GM12878 (cell line): ENCODE data around the gene RAD9A. TPM values are rescaled to one million over a fixed set of nuclear protein-coding genes. Genes with fewer than 3 reads are reported as not detected.
A peak's percentile ranks its signal among the peaks of the same experiment; 100 is the strongest.

Experiments used
- ATAC-seq: fragments of 200-7000 bp; cut with Tn5 transposase; 3 replicates; pipeline ENCODE4 v1.9.1; 2020; ENCODE audit warnings: mild to moderate bottlenecking, moderate library complexity
- BruUV-seq: library from RNA; stranded (reverse); fragments of 400-500 nt; replicated peaks from 2 replicates; lab custom pipeline; 2021; lab: Mats Ljungman, UMichigan
- CTCF ChIA-PET: fragments of 300-600 bp; sonication (Branson Sonifier 250); formaldehyde crosslinking; extraction: SDS; loops from one replicate; lab custom pipeline; 2021; ENCODE audit warnings: inconsistent platforms; lab: Yijun Ruan, JAX
- POLR2A ChIA-PET: fragments of 350-600 bp; formaldehyde crosslinking; extraction: SDS; loops from one replicate; lab custom pipeline; 2021; ENCODE audit warnings: inconsistent platforms; lab: Charles Lee
- RAD21 ChIA-PET: fragments of 300-600 bp; sonication (Branson Sonifier 250); formaldehyde crosslinking; loops from one replicate; lab custom pipeline; 2023; ENCODE audit warnings: antibody characterized with exemption; ENCODE audit not compliant: unreplicated experiment; lab: Charles Lee
- SMC1A ChIA-PET: fragments of 300-600 bp; sonication (Branson Sonifier 250); formaldehyde crosslinking; loops from one replicate; lab custom pipeline; 2023; ENCODE audit not compliant: unreplicated experiment, uncharacterized antibody; lab: Charles Lee
- DNase-seq: peaks from one replicate; pipeline ENCODE4 v3.0.0-alpha.2; 2011; ENCODE audit warnings: low read depth, low spot score
- FAIRE-seq: peaks from 3 replicates; lab custom pipeline; 2011; peaks lifted over from hg19 to GRCh38; lab: Jason Lieb, UNC
- H2AFZ ChIP-seq: 2 replicates; pipeline ENCODE4 v1.6.0; 2011; ENCODE audit warnings: low read depth, low read length, control low read depth; ENCODE audit not compliant: control insufficient read depth
- H3K27ac ChIP-seq: 2 replicates; pipeline ENCODE4 v1.5.1; 2011; ENCODE audit warnings: control low read depth; ENCODE audit not compliant: control insufficient read depth, insufficient read depth
- H3K27me3 ChIP-seq, 2 experiments: replicated peaks in 1 of 2; 2 replicates each; pipeline versions ENCODE4 v1.6.0 to v1.6.1; 2011; ENCODE audit warnings: low read length in 1 of 2; ENCODE audit not compliant: control insufficient read depth in 2 of 2, insufficient read depth in 2 of 2
- H3K36me3 ChIP-seq, 2 experiments: 2 replicates each; pipeline ENCODE4 v1.5.1; 2011; ENCODE audit warnings: low read length in 1 of 2; ENCODE audit not compliant: control insufficient read depth in 2 of 2, insufficient read depth in 2 of 2
- H3K4me1 ChIP-seq: 2 replicates; pipeline ENCODE4 v1.6.1; 2011; ENCODE audit warnings: mild to moderate bottlenecking, low read length, moderate library complexity, mixed read lengths; ENCODE audit not compliant: control insufficient read depth, insufficient read depth
- H3K4me2 ChIP-seq: 2 replicates; pipeline ENCODE4 v1.6.0; 2011; ENCODE audit warnings: control low read depth; ENCODE audit not compliant: control insufficient read depth, insufficient read depth
- H3K4me3 ChIP-seq: fragments of 200-600 bp; sonication (generic); 2 replicates; pipeline ENCODE4 v1.5.1; 2016
- H3K79me2 ChIP-seq: 2 replicates; pipeline ENCODE4 v1.6.0; 2011; ENCODE audit warnings: low read length; ENCODE audit not compliant: control insufficient read depth, insufficient read depth
- H3K9ac ChIP-seq: 2 replicates; pipeline ENCODE4 v1.8.0; 2011; ENCODE audit warnings: low read length, control low read depth, mixed read lengths; ENCODE audit not compliant: control insufficient read depth, insufficient read depth
- H3K9me3 ChIP-seq: replicated peaks from 3 replicates; pipeline ENCODE4 v1.5.1; 2011; ENCODE audit warnings: mild to moderate bottlenecking, low read length; ENCODE audit not compliant: control insufficient read depth, insufficient read depth
- H4K20me1 ChIP-seq: 2 replicates; pipeline ENCODE4 v1.6.0; 2011; ENCODE audit not compliant: control insufficient read depth, insufficient read depth
- DPF2 ChIP-seq: fragments of 450-650 bp; IDR thresholded peaks from 2 replicates; pipeline ENCODE4 v1.6.1; 2017; ENCODE audit warnings: mild to moderate bottlenecking
- GATAD2B ChIP-seq: fragments of 450-650 bp; conservative IDR thresholded peaks from 2 replicates; pipeline ENCODE4 v1.6.1; 2017; ENCODE audit warnings: low read depth, mild to moderate bottlenecking, moderate library complexity
- MEF2A ChIP-seq: IDR thresholded peaks from 2 replicates; pipeline ENCODE4 v1.6.1; 2011; ENCODE audit warnings: low read depth, mild to moderate bottlenecking, low read length, moderate library complexity; ENCODE audit not compliant: insufficient read depth
- MTA3 ChIP-seq: IDR thresholded peaks from 2 replicates; pipeline ENCODE4 v1.6.1; 2012; ENCODE audit warnings: low read length, inconsistent platforms, borderline replicate concordance
- PKNOX1 ChIP-seq: fragments of 450-650 bp; IDR thresholded peaks from 2 replicates; pipeline ENCODE4 v1.6.1; 2016; ENCODE audit warnings: mild to moderate bottlenecking
- POLR2AphosphoS2 ChIP-seq: IDR thresholded peaks from 2 replicates; pipeline ENCODE4 v1.6.1; 2011; ENCODE audit warnings: low read depth, mild to moderate bottlenecking, low read length, improper control_type of control experiment, moderate library complexity
- STAT3 ChIP-seq: IDR thresholded peaks from 2 replicates; pipeline ENCODE4 v1.6.1; 2011; ENCODE audit warnings: low read depth, low read length, improper control_type of control experiment
- SUZ12 ChIP-seq: fragments of 200-600 bp; sonication (generic); IDR thresholded peaks from one replicate; pipeline ENCODE4 v1.6.1; 2018; ENCODE audit warnings: antibody characterized with exemption, mild to moderate bottlenecking; ENCODE audit not compliant: unreplicated experiment
- USF2 ChIP-seq: IDR thresholded peaks from 2 replicates; pipeline ENCODE4 v1.6.1; 2011; ENCODE audit warnings: low read depth, low read length, improper control_type of control experiment, borderline replicate concordance
- ZBED1 ChIP-seq: IDR thresholded peaks from 2 replicates; pipeline ENCODE4 v1.6.1; 2016; ENCODE audit warnings: borderline replicate concordance
- ZBTB33 ChIP-seq: fragments of 450-650 bp; IDR thresholded peaks from 2 replicates; pipeline ENCODE4 v1.6.1; 2017; ENCODE audit warnings: mild to moderate bottlenecking
- ZNF622 ChIP-seq: fragments of 450-650 bp; IDR thresholded peaks from 2 replicates; pipeline ENCODE4 v1.6.1; 2017; ENCODE audit warnings: mild to moderate bottlenecking, inconsistent platforms
- WGBS: methylation state at CpG from one replicate; pipeline ENCODE4 v1.1.6; 2016; ENCODE audit warnings: low lambda C conversion rate; ENCODE audit not compliant: insufficient replicate concordance, insufficient coverage; ENCODE audit errors: missing lambda C conversion rate; 5-methylcytosine and 5-hydroxymethylcytosine counted together
- in situ Hi-C: fragments of 300-500 bp; cut with MboI; formaldehyde crosslinking; loops from 9 replicates; pipeline ENCODE4 v1.14.3; 2018; ENCODE audit warnings: mixed read lengths
- intact Hi-C: fragments of 100-400 bp; cut with micrococcal nuclease; formaldehyde crosslinking; loops from one replicate; pipeline ENCODE4 v1.14.2; 2022; ENCODE audit not compliant: unreplicated experiment
- polyA plus RNA-seq, 11 experiments: library from polyadenylated mRNA; depleted of rRNA in 4 of 11; unstranded in 6 of 11; stranded (reverse) in 5 of 11; fragments of >200 nt; fragmentation: Nextera tagmentation in 4 of 11; fragmentation: Illumina TruSeq in 1 of 11; extraction: Ambion mirVana in 4 of 11; extraction: Trizol in 1 of 11; gene quantifications; 1 replicate in 1 of 11; 2 replicates in 10 of 11; pipeline versions ENCODE4 v1.2.1 to v1.2.3, GENCODE V29; 2011 to 2016; ENCODE audit warnings: inconsistent platforms in 2 of 11, missing spikeins in 2 of 11, low read depth in 1 of 11
- total RNA-seq, 4 experiments: library from RNA; depleted of rRNA in 3 of 4; stranded (reverse); fragments of >200 nt in 3 of 4; fragmentation: Illumina TruSeq in 1 of 4; extraction: Trizol in 1 of 4; gene quantifications; 2 replicates each; pipeline versions ENCODE4 v1.2.1 to v1.2.3, GENCODE V29; 2013 to 2021

The RAD9A gene
- total and polyA plus RNA-seq, 10 of the 15 experiments (the other 5 are each of a cell fraction or from before 2014, with no cell fraction given): 1.1 to 36.2 (median 19.8) TPM

- peak overlapping the region; percentile 67 for H3K27ac ChIP-seq
- H4K20me1 ChIP-seq: no peaks in the 10 kb centered on the region
- WGBS: 37% methylated on average over 4 of the region's 4 CpGs
- in situ Hi-C loops (no loop called here), intact Hi-C loops (loop anchor here (2.0 kb wide), 2 partner anchors 15 to 151 kb away; no protein-coding TSS in a partner anchor)
- ChIA-PET SMC1A (interaction anchor here (0.8 to 15.8 kb wide), 10 partner anchors 11 to 304 kb away, joined by 3 to 646 read pairs (median 6); partner anchors contain the start of genes CLCF1, PPP1CA, RAD9A and TBC1D10C), POLR2A (interaction anchor here (0.5 to 11.4 kb wide), 13 partner anchors 10 to 133 kb away, joined by 3 to 183 read pairs (median 8); partner anchors contain the start of genes PPP1CA, RAD9A and TBC1D10C), CTCF (interaction anchor here (0.6 to 26.2 kb wide), 14 partner anchors 10 to 638 kb away, joined by 3 to 1301 read pairs (median 5); partner anchors contain the start of genes CLCF1, PPP1CA and RAD9A), RAD21 (interaction anchor here (0.6 to 10.1 kb wide), 15 partner anchors 11 to 227 kb away, joined by 3 to 525 read pairs (median 4); partner anchors contain the start of genes CLCF1, PPP1CA, PTPRCAP and RAD9A)
- peaks cover 42% of the 10 kb centered on the region for H3K4me1 ChIP-seq
- DNase-seq (no peak), ATAC-seq (no peak), FAIRE-seq (no peak)
- no peaks in the 10 kb centered on the region for H3K36me3 ChIP-seq
- H3K9ac ChIP-seq: peak overlapping the region; percentile 65
- H3K9me3 ChIP-seq: no peaks in the 10 kb centered on the region
- no TSS peak for BruUV-seq
- peaks cover 19% of the 10 kb centered on the region for H3K79me2 ChIP-seq
- no peaks in the 10 kb centered on the region; a peak in 1 of 4 replicates for H3K27me3 ChIP-seq
- peak overlapping the region; percentile 39; the same call in 1 of the 2 replicates for H3K4me2 ChIP-seq
- H2AFZ ChIP-seq: no peak overlapping the region; the same call in 1 of the 2 replicates
- no peak for TF ChIP-seq POLR2AphosphoS2
- no peak for TF ChIP-seq ZBTB33
- no peak for TF ChIP-seq ZBED1
- TF ChIP-seq SUZ12: no peak
- no peak for TF ChIP-seq PKNOX1
- TF ChIP-seq ZNF622: no peak
- no peak for TF ChIP-seq MEF2A
- no peak for TF ChIP-seq MTA3
- no peak for TF ChIP-seq STAT3
- TF ChIP-seq DPF2: no peak
- no peak for TF ChIP-seq GATAD2B
- TF ChIP-seq USF2: no peak
- H3K4me3 ChIP-seq: 0 out of 2 replicates have a peak overlapping the region, but pooled peaks have one; percentile 51
These were observed 35.9 kb upstream of the RAD9A start for GRCh38 chr11:67355794-67356386.
